ENCODE data around the gene POM121L2. TPM values are rescaled to one million over a fixed set of nuclear protein-coding genes. Genes with fewer than 3 reads are reported as not detected.

POM121L2 gene
- total RNA-seq, 1 donor from 2014 or later, result not detected

DNA sequence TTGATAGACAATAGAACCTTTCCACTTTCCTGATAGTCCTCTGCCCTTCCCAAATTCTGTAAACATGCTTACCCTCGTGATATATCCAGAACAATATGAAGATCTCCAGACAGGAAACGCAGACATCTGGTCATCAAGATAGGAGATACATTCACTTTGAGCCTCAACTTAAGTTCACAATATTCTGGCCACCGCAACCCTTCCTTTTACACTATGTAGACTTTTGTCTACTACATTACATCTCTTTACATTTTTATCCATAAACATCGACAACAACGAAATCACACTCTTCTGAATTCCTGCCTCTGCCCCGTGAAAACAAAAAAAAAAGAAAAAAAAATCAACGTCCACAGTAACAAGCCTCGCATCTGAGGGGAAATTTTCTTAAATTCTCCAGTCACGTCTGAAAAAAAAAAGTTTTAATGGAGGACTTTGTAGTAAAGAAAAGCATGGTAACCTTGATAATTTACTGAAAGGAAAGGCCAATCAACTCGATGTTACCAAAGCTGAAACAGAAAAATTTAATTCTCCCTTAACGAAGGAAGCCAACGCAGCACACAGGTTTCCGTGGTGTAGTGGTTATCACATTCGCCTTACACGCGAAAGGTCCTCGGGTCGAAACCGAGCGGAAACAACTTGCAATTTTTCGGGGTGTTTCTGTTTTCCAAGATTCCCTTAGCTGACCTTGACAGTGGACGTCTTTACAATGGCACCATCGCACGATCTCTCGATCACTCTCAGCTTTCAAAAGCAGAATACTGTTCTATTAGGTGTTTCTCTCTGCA, 21.8 kb downstream of the POM121L2 start:
- peaks cover 21% of the 10 kb centered on the region for H3K9me3 Mint-ChIP-seq (ENCODE audit: unreplicated experiment)

DNA sequence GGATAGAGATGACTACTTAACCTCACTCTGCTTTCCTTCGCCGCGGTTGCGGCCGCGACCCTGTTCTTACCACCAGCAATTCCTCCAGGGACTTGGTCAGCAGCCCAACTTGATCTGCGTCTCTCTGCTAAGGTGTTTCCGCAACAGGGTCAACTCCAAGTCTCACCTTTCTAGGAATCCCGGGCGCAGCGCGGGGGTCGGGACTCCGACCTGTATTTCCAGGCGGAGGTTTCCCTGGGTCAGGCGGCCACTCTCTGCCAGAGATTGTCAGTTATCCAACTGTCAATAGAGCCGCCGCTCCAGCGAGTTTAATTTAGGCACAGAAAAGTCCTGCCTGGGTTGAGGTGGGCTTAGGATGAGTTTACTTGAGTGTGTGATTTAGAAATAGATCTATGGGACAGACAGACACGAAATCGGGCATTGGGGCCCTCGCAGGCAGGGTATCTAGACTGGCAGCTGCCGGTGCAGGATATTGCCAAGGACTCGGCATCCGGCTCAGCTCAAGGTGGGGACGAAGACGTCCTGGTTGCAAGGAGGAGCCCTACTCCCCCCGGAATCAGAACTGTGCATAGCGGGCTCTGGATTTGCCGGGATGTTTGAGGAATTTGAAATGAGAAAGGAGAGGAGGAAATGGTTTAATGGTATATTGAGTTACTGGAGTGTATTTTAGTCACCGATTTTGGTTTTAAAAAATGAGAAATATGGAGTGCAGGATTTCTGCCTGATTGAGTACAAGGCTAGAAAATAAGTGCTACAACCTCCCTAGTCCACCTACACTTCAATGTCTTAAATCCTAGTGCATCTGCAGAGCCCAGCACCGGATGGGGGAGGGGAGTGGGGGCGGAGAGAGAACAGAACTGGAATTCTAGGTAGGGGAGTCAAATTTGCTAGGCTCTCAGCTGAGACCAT, 23.7 kb downstream of the POM121L2 start:
- Mint-ChIP-seq H3K4me1 (ENCODE audit: low read depth, unreplicated experiment) (peaks cover 15% of the 10 kb centered on the region), H3K9me3 (ENCODE audit: unreplicated experiment) (peaks cover 7% of the 10 kb centered on the region), H3K36me3 (ENCODE audit: unreplicated experiment) (peaks cover 4% of the 10 kb centered on the region), H3K4me3 (ENCODE audit: unreplicated experiment) (peak overlapping the region; percentile 85), H3K27me3 (ENCODE audit: unreplicated experiment) (peaks cover 22% of the 10 kb centered on the region), H3K27ac (ENCODE audit: unreplicated experiment) (no peak overlapping the region)
- TF ChIP-seq, protein P1, sequence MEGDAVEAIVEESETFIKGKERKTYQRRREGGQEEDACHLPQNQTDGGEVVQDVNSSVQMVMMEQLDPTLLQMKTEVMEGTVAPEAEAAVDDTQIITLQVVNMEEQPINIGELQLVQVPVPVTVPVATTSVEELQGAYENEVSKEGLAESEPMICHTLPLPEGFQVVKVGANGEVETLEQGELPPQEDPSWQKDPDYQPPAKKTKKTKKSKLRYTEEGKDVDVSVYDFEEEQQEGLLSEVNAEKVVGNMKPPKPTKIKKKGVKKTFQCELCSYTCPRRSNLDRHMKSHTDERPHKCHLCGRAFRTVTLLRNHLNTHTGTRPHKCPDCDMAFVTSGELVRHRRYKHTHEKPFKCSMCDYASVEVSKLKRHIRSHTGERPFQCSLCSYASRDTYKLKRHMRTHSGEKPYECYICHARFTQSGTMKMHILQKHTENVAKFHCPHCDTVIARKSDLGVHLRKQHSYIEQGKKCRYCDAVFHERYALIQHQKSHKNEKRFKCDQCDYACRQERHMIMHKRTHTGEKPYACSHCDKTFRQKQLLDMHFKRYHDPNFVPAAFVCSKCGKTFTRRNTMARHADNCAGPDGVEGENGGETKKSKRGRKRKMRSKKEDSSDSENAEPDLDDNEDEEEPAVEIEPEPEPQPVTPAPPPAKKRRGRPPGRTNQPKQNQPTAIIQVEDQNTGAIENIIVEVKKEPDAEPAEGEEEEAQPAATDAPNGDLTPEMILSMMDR (IDR thresholded peaks at IDR 0.05; ENCODE audit: partially characterized antibody, unreplicated experiment), result no peak
- DNase-seq, result peak; percentile 46

More for the DNA sequence above, 21.8 kb downstream of the POM121L2 start:
- H3K4me1 Mint-ChIP-seq (ENCODE audit: low read depth, unreplicated experiment), result peaks cover 15% of the 10 kb centered on the region
- H3K4me3 Mint-ChIP-seq (ENCODE audit: unreplicated experiment), result peak overlapping the region; percentile 85
- H3K36me3 Mint-ChIP-seq (ENCODE audit: unreplicated experiment), result peaks cover 4% of the 10 kb centered on the region
- TF ChIP-seq, protein P1 (IDR thresholded peaks at IDR 0.05; ENCODE audit: partially characterized antibody, unreplicated experiment), result no peak
- H3K27me3 Mint-ChIP-seq (ENCODE audit: unreplicated experiment), result peaks cover 33% of the 10 kb centered on the region
- H3K27ac Mint-ChIP-seq (ENCODE audit: unreplicated experiment), result peak overlapping the region; percentile 10
- no peak for DNase-seq

DNA sequence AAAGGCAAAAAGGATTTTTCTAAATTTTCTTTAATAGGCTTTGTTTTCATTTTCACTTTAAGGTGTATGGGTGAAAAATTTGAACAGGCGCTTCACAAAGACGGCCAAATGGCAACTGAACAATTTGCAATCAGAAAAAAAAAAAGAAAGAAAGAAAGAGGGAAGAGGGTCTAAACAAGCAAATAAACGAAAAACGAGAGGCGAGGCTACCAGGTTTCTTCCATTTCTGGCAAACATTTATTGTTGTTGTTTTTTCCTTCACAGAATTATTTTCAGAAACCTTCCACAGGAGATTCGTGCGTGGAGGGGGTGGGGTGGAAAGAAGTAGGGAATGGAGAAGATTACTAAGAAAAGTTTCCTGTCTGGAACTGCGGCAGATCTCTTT, 24.3 kb downstream of the POM121L2 start:
- H3K4me1 Mint-ChIP-seq (ENCODE audit: low read depth, unreplicated experiment), result peaks cover 15% of the 10 kb centered on the region
- DNase-seq, result no peak
- TF ChIP-seq, protein P1 (IDR thresholded peaks at IDR 0.05; ENCODE audit: partially characterized antibody, unreplicated experiment), result no peak
- H3K27me3 Mint-ChIP-seq (ENCODE audit: unreplicated experiment), result peaks cover 22% of the 10 kb centered on the region
- peaks cover 6% of the 10 kb centered on the region for H3K9me3 Mint-ChIP-seq (ENCODE audit: unreplicated experiment)
- H3K36me3 Mint-ChIP-seq (ENCODE audit: unreplicated experiment), result peaks cover 6% of the 10 kb centered on the region
- H3K27ac Mint-ChIP-seq (ENCODE audit: unreplicated experiment), result no peak overlapping the region
- H3K4me3 Mint-ChIP-seq (ENCODE audit: unreplicated experiment), result peak overlapping the region; percentile 85

DNA sequence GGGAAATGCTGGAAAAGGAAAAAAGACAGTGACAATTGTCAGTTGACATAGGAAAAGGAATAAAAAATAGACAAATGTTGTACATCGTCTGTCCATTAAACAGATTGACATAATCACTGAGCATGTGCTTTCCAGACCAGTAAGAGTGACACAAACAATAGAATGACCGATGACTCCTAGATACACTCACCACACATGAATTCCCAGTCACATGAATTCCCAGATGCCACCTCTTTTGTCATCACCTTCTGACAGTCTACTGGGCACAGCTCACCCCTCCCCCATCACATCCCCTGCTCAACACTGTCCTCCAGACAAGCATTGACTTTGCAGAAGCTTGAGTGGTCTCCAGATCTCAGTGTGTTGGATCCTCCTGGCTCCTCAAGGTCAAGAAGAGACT, 25.9 kb downstream of the POM121L2 start:
- H3K4me3 Mint-ChIP-seq (ENCODE audit: unreplicated experiment), result no peak overlapping the region
- H3K4me1 Mint-ChIP-seq (ENCODE audit: low read depth, unreplicated experiment), result peaks cover 15% of the 10 kb centered on the region
- peaks cover 19% of the 10 kb centered on the region for H3K27me3 Mint-ChIP-seq (ENCODE audit: unreplicated experiment)
- H3K36me3 Mint-ChIP-seq (ENCODE audit: unreplicated experiment), result peaks cover 5% of the 10 kb centered on the region
- TF ChIP-seq, protein P1 (IDR thresholded peaks at IDR 0.05; ENCODE audit: partially characterized antibody, unreplicated experiment), result no peak
- H3K9me3 Mint-ChIP-seq (ENCODE audit: unreplicated experiment), result peaks cover 6% of the 10 kb centered on the region
- H3K27ac Mint-ChIP-seq (ENCODE audit: unreplicated experiment), result no peak overlapping the region
- no peak for DNase-seq

Measured in glutamatergic neuron (in vitro differentiated cells).